D721Med (cell line): ENCODE data around the gene ZNF311.
A peak's percentile ranks its signal among the peaks of the same experiment; 100 is the strongest.

Experiments used
- DNase-seq: peaks from one replicate; pipeline ENCODE4 v3.0.0; 2011; ENCODE audit warnings: low spot score; ENCODE audit not compliant: insufficient read length
- FAIRE-seq: peaks from 2 replicates; lab custom pipeline; 2011; peaks lifted over from hg19 to GRCh38; lab: Jason Lieb, UNC
- TF ChIP-seq, protein P1 (sequence below): IDR thresholded peaks from 2 replicates; pipeline ENCODE4 v1.5.1; 2012; ENCODE audit warnings: mild to moderate bottlenecking, control low read depth; ENCODE audit not compliant: insufficient read depth; ENCODE audit errors: missing control alignments

ZNF311 gene

DNA sequence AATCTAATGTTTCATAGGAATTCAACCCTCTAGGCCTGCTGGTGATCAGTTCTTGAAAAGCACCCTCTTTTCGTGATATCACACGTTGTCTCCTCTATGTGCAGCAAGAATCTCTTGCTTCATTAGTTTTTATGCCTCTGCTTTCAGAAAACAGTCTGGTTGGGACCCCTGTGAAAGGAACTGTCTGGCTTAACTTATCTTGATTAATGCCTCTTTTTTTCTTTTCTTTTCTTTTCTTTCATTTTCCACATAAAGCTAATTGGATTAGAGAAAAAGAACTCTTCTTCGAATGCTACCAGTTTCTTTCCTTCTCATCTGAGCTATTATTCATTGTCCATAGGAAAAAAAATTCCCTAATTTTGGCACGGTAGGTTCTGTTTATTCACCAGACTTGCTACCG lies 21.3 kb downstream of the ZNF311 start:
- TF ChIP-seq, protein P1, sequence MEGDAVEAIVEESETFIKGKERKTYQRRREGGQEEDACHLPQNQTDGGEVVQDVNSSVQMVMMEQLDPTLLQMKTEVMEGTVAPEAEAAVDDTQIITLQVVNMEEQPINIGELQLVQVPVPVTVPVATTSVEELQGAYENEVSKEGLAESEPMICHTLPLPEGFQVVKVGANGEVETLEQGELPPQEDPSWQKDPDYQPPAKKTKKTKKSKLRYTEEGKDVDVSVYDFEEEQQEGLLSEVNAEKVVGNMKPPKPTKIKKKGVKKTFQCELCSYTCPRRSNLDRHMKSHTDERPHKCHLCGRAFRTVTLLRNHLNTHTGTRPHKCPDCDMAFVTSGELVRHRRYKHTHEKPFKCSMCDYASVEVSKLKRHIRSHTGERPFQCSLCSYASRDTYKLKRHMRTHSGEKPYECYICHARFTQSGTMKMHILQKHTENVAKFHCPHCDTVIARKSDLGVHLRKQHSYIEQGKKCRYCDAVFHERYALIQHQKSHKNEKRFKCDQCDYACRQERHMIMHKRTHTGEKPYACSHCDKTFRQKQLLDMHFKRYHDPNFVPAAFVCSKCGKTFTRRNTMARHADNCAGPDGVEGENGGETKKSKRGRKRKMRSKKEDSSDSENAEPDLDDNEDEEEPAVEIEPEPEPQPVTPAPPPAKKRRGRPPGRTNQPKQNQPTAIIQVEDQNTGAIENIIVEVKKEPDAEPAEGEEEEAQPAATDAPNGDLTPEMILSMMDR = no peak
- no peak for FAIRE-seq

DNA sequence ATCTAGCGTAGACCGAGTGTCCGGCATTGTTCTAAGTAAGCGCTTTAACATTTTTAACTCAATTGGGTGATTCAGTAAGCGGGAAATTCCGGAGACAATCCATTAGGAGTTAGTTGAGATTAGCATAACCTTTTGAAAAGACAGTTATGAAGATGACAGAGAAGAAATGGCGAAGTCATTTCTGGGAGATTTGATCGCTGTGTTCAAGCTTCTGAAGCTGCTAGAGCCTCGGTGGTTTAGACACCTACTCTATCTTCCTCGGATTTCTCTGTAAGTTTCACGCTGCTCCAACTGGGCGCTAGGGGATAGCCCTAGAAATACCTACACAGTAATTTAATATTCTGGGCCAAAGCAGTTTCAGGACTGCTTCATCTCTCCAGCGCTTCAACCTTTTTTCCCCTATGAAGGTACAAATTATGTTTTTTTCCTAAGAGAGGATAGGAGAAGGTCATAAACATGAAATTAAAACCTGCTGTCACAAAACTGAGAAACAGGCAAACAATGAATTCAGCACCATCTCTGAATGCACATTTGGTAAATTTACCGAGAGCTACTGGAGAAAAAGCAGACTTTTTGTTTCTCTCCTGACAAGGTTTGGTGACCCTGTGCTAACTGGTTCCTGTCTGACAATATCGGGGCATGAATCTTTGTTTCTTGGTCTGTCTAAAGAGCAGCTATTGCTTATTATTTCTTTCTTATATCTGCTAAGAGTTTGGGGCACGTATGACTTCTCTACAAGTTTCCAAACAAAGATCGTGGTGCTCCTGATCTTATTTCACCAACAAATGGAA lies 22.4 kb downstream of the ZNF311 start:
- FAIRE-seq (no peak), DNase-seq (no peak)
- TF ChIP-seq, protein P1 = no peak

More for the DNA sequence above, 21.3 kb downstream of the ZNF311 start:
- no peak for DNase-seq

DNA sequence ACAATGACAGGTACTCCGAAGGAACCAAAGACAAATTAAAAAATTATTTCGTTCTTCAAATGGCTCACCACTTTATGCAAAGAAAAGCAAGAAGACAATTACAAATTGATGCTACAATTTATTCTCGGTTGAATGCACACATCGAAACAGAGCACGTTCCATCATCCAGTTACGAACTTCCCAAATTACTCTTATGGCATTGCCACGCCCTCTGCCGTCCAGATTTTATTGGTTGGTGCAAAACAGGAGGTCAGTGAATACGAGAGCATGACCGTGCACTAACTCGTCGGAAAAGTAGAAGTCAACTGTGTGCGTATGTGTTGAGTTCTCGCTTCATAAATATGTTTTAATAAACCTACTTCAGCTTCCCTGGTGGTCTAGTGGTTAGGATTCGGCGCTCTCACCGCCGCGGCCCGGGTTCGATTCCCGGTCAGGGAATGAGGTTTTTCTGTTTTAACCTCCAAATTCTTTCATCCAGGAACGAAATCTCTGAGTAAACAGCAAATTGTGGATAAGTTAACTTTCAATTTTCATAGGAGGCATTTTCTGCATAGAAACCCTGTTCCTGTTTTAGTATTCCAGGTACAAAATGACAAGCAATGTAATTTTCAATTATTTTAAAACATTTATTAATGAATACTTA lies 23.2 kb downstream of the ZNF311 start:
- FAIRE-seq (no peak), DNase-seq (no peak)
- TF ChIP-seq, protein P1 = no peak

DNA sequence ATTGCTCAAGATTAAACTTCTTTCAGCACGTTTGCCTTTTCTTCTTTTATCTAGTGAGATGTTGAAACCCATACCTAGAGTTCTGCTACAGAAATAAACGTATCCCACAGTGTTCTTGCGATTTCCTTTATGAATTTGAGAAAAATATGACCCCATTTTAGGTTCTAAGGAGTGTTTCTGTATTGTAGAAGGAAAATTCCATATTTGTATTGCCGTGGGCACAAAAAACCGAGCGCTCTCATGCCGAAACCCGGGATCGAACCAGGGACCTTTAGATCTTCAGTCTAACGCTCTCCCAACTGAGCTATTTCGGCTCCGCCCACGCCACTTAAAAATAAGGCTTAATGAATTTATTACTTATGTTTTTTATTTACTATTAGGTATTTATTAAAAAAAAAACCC lies 23.7 kb downstream of the ZNF311 start:
- no peak for DNase-seq
- TF ChIP-seq, protein P1 = no peak
- FAIRE-seq = no peak

DNA sequence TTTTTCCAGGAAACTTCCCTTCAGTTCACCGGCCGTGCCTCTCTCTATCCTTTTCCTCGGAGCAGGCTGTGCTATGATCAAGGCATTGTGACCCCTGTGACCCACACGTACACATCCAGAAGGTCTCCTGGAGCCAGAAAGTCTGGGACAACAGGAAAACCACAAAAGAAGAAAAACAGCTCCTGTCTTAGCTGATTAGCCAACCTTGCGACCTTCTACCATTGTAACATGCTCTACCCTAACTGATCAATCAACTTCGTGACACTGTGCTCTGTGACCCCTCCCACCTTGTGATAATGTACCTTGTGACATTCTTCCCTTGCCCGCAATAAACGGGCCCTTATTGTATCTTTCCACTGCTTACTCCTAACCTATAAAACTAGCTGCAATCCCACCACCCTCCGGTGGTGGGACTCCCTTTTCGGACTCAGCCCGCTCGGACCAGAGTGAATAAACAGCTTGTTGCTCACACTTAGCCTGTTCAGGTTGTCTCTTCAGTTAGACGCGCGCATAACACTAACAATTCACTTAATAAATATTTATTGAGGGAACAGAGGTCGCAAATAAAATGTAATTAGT lies 24.2 kb downstream of the ZNF311 start:
- TF ChIP-seq, protein P1 = peak; percentile 2
- DNase-seq (no peak), FAIRE-seq (no peak)

DNA sequence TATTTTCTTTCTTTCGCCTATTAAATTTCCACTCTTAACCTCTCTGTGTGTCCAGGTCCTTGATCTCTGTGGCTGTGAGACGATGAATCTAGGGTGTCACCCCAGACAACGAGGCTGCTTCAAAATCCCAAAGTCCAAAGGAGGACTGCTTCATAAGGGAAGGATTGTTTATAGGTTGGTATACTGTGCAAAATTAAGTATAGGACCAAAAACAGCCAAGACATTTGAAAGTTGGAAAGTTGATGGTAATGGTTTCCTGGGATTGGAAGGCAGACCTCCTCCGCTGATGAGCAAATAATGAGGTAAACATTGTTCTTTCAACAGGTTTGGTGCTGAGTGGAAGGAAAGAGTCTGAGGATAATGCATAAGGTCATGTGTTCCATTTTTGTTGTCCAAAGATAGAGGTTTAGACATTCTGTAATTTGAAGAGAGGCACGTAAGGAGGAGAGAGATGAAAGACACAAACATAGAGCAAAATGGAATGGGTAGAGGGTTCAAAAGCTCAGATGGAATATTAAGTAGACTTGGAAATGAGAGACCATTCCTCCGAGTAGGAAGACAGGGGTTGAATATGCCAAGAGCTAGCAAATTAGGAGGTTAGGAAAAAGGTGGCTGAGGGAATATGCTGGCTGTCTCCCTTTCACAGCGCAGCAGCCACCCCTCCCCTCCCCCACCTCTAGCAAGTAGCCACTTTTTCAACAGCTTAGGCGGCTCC lies 24.8 kb downstream of the ZNF311 start:
- no peak for FAIRE-seq
- DNase-seq = no peak
- TF ChIP-seq, protein P1 = no peak
